A673 (cell line): Measurements from ENCODE around the gene GSTA2. TPM values are rescaled to one million over a fixed set of nuclear protein-coding genes. Genes with fewer than 3 reads are reported as not detected.
"Not testable (repeated sequence)": the region's sequence is repeated elsewhere in the genome, so short reads cannot be mapped to it uniquely, and the experiment has no call there.

Source experiments
- BruUV-seq: library from RNA; stranded (reverse); fragments of 400-500 nt; replicated peaks from 2 replicates; lab custom pipeline; 2021; lab: Mats Ljungman, UMichigan
- CTCF ChIA-PET: fragments of 300-600 bp; sonication (Branson Sonifier 250); formaldehyde crosslinking; loops from one replicate; lab custom pipeline; 2022; ENCODE audit warnings: antibody characterized with exemption; lab: Charles Lee
- POLR2A ChIA-PET: fragments of 300-600 bp; sonication (Branson Sonifier 250); formaldehyde crosslinking; loops from one replicate; lab custom pipeline; 2022; ENCODE audit warnings: antibody characterized with exemption; ENCODE audit not compliant: low non-redundant PET; lab: Charles Lee
- DNase-seq: peaks from one replicate; pipeline ENCODE4 v3.0.0-alpha.2; 2015; ENCODE audit warnings: low spot score
- H3K27ac ChIP-seq: fragments of 200-600 bp; sonication (generic); 2 replicates; pipeline ENCODE4 v1.5.1; 2016; ENCODE audit warnings: mixed run types, low read depth, mild to moderate bottlenecking, mixed read lengths, antibody characterized with exemption, low read length; ENCODE audit not compliant: poor library complexity, severe bottlenecking
- H3K27me3 ChIP-seq: fragments of 200-600 bp; sonication (generic); replicated peaks from 2 replicates; pipeline ENCODE4 v1.6.1; 2017; ENCODE audit warnings: mixed run types, low read depth, mild to moderate bottlenecking, mixed read lengths, antibody characterized with exemption, low read length; ENCODE audit not compliant: insufficient read depth, poor library complexity
- H3K36me3 ChIP-seq: fragments of 200-600 bp; sonication (generic); 2 replicates; pipeline ENCODE4 v1.6.1; 2016; ENCODE audit warnings: mixed run types, mild to moderate bottlenecking, mixed read lengths, antibody characterized with exemption, low read length; ENCODE audit not compliant: insufficient read depth, poor library complexity, severe bottlenecking
- H3K4me1 ChIP-seq: fragments of 200-600 bp; sonication (generic); 2 replicates; pipeline ENCODE4 v1.6.1; 2017; ENCODE audit warnings: mixed run types, mild to moderate bottlenecking, mixed read lengths, antibody characterized with exemption, low read length; ENCODE audit not compliant: insufficient read depth, poor library complexity, severe bottlenecking
- H3K4me3 ChIP-seq: fragments of 200-600 bp; sonication (generic); 2 replicates; pipeline ENCODE4 v1.5.1; 2016; ENCODE audit warnings: low read depth, mixed run types, mild to moderate bottlenecking, mixed read lengths, low read length; ENCODE audit not compliant: poor library complexity, severe bottlenecking
- H3K9me3 ChIP-seq: fragments of 200-600 bp; sonication (generic); 2 replicates; pipeline ENCODE4 v1.6.1; 2016; ENCODE audit warnings: mixed run types, low read depth, mild to moderate bottlenecking, mixed read lengths, antibody characterized with exemption, low read length; ENCODE audit not compliant: poor library complexity, severe bottlenecking
- EZH2 ChIP-seq: fragments of 200-600 bp; sonication (generic); IDR thresholded peaks from 2 replicates; pipeline ENCODE4 v1.6.1; 2017; ENCODE audit warnings: borderline replicate concordance, low read depth, mild to moderate bottlenecking, mixed read lengths, antibody characterized with exemption, low read length; ENCODE audit not compliant: poor library complexity, severe bottlenecking
- intact Hi-C: fragments of 100-400 bp; cut with micrococcal nuclease; formaldehyde crosslinking; loops from one replicate; pipeline ENCODE4 v1.10.0; 2022; ENCODE audit not compliant: unreplicated experiment
- total RNA-seq: library from RNA; stranded (reverse); gene quantifications from 2 replicates; pipeline ENCODE4 v1.2.3, GENCODE V29; 2021
- TF ChIP-seq, protein P1 (sequence below): fragments of 300-800, 200-600 bp; sonication (generic); conservative IDR thresholded peaks from 2 replicates; pipeline ENCODE4 v1.5.1; 2017; ENCODE audit warnings: low read depth, mild to moderate bottlenecking, antibody characterized with exemption, low read length, moderate library complexity, mixed read lengths

The GSTA2 gene
- total RNA-seq, 1 experiment from 2014 or later = not detected

GRCh38 chr6:52707963-52708680 is 55.2 kb downstream of the GSTA2 start:
- TF ChIP-seq, protein P1, sequence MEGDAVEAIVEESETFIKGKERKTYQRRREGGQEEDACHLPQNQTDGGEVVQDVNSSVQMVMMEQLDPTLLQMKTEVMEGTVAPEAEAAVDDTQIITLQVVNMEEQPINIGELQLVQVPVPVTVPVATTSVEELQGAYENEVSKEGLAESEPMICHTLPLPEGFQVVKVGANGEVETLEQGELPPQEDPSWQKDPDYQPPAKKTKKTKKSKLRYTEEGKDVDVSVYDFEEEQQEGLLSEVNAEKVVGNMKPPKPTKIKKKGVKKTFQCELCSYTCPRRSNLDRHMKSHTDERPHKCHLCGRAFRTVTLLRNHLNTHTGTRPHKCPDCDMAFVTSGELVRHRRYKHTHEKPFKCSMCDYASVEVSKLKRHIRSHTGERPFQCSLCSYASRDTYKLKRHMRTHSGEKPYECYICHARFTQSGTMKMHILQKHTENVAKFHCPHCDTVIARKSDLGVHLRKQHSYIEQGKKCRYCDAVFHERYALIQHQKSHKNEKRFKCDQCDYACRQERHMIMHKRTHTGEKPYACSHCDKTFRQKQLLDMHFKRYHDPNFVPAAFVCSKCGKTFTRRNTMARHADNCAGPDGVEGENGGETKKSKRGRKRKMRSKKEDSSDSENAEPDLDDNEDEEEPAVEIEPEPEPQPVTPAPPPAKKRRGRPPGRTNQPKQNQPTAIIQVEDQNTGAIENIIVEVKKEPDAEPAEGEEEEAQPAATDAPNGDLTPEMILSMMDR = no peak
- no peak for TF ChIP-seq EZH2
- CTCF ChIA-PET = no interaction called here
- Histone ChIP-seq H3K4me1 (no peaks in the 10 kb centered on the region), H3K9me3 (peaks cover 7% of the 10 kb centered on the region), H3K4me3 (no peak overlapping the region), H3K27me3 (no peaks in the 10 kb centered on the region), H3K27ac (no peak overlapping the region), H3K36me3 (no peaks in the 10 kb centered on the region)
- no TSS peak for BruUV-seq
- no peak for DNase-seq
- intact Hi-C loops = no loop called here
- POLR2A ChIA-PET = no interaction called here

GRCh38 chr6:52706001-52706400 is 57.3 kb downstream of the GSTA2 start:
- peaks cover 7% of the 10 kb centered on the region for H3K9me3 ChIP-seq
- H3K4me3 ChIP-seq = no peak overlapping the region
- intact Hi-C loops = no loop called here
- no peaks in the 10 kb centered on the region for H3K27me3 ChIP-seq
- no peaks in the 10 kb centered on the region for H3K36me3 ChIP-seq
- no TSS peak for BruUV-seq
- ChIA-PET CTCF (no interaction called here), POLR2A (no interaction called here)
- H3K4me1 ChIP-seq = no peaks in the 10 kb centered on the region
- TF ChIP-seq EZH2 = no peak
- TF ChIP-seq, protein P1 = no peak
- DNase-seq = no peak
- H3K27ac ChIP-seq = no peak overlapping the region

- BruUV-seq, H3K27me3 ChIP-seq, H3K4me1 ChIP-seq, H3K27ac ChIP-seq, CTCF ChIA-PET, intact Hi-C loops, DNase-seq, H3K36me3 ChIP-seq, H3K9me3 ChIP-seq, POLR2A ChIA-PET, H3K4me3 ChIP-seq: not testable (repeated sequence)
These were observed 58.3 kb downstream of the GSTA2 start for GRCh38 chr6:52704781-52705502.
